GM18517 (cell line): ENCODE measurements around the gene WDR64.
"Not testable (repeated sequence)": the region's sequence is repeated elsewhere in the genome, so short reads cannot be mapped to it uniquely, and the experiment has no call there.

ENCODE experiments used
- ATAC-seq: cut with Tn5 transposase; IDR thresholded peaks from one replicate; pipeline ENCODE4 v1.9.1; 2021; ENCODE audit warnings: mild to moderate bottlenecking, moderate library complexity; ENCODE audit not compliant: unreplicated experiment

WDR64 gene

DNA sequence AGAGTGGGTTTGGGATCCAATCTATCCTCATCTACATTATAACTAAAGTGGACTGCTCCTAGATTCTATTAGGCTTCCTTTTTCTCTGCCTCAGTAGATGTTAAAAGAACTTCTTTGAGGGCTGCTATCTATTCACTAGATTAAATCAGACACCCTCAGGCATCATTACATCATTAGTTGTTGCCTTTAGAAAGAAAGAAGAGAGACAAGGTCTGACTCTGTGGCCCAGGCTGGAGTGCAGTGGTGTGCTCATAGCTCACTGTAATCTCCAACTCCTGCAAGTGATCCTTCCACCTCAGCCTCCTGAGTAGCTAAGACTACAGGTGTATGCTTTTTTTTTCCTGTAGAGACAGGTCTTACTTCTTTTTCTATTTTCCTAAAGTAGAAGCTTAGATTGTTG lies 124.8 kb downstream of the WDR64 start:
- no peak for ATAC-seq

DNA sequence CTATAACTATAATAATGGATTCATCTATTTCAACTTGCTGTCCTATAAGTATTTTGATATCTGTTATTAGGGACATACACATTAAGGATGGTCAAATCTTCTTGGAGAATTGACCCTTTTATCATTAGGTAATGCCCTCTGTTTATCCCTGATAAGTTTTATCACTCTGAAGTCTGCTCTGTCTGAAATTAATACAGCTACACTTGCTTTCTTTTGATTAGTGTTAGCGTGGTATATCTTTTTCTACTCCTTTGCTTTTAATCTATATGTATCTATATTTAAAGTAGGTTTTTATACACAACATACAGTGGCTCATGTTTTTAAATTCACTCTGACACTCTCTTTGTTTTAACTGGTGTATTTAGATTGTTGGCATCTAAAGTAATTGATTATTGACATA lies 126.0 kb downstream of the WDR64 start:
- ATAC-seq = no peak

DNA sequence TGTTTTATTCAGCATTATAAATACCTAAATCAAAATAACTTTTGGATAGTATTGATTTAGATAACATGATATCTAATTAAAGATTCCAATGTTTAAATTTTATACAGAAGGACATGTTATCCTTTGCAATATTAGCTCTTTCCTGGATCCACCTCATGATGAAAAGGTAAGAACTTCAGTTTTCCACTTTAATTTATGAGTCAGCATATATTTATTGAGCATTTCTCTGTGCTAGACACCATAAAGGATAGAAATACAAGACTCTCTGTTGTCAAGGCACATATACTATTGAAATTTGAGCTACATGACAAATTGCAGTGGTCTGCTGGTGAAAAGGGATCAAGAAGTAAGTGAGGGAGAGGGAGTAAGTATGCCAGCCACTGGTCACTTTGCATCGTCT lies 127.8 kb downstream of the WDR64 start:
- no peak for ATAC-seq

DNA sequence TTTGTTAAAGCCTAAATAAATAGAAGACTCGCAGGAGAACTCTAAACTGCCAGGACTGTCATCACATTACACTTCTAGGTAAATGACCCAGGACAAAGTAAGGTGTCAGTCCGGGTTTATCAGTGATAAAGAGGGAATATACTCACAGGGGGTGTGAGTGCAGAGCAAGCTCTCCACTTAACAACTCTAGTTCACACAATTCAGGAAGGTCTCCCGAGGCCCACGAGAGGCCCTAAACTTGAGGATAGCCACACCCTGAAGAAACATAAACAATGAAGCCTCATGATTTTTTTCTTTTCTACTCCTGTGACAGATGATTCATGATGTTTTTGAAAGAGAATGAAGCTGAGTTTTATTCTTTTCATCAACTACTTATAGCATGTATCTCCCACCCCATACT lies 130.3 kb downstream of the WDR64 start:
- ATAC-seq = no peak

DNA sequence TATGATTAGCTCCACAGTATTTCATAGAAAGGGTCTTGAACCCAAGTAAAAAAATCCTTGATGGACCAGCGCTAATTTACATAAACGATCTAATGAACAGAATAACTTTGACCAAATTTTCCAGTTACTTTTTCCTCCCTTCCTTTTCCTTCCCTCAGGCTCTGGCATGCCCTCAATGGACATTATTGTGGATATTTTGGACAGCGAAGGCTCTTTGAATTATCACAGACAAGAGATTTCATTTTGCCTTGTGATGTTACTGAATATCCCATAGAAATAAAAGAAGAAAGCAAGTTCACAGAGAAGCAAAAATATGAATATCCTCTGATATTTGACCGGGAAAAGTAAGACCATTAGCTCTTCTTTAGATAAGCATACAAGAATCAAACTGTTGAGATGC lies 135.6 kb downstream of the WDR64 start:
- no peak for ATAC-seq

DNA sequence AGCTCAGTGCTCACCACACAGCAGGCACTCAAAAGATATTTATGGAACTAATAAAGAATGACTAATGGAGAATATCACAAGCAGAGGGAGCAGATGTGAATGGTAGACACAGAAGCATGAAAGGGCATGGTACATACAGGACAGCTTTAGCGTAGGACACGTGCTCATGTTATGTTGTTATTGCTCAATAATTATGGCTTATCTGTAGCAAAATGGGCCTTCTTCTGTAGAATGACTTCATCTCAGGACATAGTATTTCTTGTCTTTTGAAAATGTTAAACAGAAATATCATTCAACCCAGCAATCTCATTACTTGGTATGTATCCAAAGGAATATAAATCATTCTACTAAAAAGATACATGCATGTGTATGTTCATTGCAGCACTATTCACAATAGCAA lies 137.0 kb downstream of the WDR64 start:
- no peak for ATAC-seq

DNA sequence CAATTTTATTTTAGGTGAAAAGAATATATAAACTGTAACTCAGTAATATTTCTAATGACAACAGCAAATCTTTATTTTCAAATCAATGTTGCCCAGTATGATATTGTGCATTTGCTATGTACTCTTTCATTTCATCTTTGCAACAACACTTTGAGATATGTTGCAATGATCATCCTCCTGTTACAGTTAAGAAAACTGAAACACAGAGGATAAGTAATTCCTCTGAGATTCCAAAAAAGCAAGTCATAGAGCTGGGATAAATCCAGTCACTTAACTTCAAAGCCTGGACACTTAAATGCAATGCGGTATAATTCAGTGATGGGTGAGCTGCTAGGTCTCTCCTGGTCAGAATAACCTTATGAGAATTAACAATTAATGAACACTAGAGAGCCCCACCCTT lies 147.3 kb downstream of the WDR64 start:
- ATAC-seq = no peak

DNA sequence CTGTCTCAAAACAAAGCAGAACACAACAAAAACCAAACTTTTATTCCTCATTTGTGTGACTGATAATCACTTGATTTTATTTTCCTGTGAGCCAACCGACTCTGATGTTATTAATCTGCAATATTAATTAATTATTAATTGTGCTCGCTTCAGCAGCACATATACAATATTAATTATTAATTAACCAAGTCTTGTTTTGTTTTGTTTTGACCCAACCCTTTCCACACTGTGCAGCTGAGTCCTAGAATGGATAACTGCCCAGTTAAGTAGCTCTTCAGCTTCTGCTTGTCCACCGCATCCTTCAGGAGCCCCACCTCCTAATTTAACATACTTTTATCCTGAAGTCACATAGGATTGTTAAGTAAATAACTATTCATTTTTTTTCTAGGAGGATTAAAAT lies 148.6 kb downstream of the WDR64 start:
- no peak for ATAC-seq

DNA sequence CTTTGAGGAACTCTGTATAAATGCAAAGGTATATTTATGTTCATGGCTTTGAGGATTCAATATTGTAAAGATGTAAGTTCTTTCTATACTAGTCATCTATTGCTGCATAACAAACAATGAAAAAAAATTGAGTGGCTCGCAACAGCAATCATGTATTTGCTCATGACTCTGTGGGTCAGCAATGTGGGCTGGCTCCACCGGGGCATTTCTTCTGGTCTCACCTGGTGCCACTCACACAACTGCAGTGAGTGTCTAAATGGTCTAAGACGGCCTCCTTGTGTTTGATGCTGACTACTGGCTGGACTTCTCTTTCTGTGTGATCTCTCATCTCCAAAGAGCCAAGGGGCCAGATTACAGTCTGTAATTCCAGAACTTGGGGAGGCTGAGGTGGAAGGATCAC lies 150.8 kb downstream of the WDR64 start:
- no peak for ATAC-seq

DNA sequence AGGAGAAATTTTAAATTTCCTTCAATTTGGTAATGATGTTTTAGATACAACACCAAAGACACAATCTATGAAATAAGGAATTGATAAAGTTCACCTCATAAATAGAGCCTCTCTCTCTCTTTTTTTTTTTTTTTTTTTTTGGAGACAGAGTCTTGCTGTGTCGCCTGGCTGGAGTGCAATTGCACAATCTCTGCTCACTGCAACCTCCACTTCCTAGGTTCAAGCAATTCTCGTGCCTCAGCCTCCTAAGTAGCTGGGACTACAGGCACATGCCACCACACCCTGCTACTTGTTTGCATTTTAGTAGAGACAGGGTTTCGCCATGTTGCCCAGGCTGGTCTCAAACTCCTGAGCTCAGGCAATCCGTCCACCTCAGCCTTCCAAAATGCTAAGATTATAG lies 152.6 kb downstream of the WDR64 start:
- not testable (repeated sequence) for ATAC-seq

DNA sequence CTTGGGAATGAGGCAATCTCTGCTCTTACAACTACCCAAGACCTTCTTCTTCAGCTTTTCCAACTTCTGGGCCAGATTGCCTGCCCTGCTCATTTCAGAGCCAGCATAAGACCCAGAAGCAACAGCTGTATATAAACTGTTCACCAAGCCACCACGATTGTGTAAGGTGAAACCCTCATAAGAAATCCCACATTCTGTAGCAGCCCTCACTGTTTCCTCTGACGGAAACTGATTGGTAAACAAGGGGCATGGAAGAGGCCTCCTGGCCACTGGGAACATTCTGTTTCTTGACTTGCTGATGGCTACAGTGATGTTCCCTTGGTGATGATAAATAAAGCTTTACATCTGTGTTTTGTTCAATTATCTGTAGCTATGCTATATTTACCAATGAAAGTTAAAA lies 156.2 kb downstream of the WDR64 start:
- no peak for ATAC-seq

DNA sequence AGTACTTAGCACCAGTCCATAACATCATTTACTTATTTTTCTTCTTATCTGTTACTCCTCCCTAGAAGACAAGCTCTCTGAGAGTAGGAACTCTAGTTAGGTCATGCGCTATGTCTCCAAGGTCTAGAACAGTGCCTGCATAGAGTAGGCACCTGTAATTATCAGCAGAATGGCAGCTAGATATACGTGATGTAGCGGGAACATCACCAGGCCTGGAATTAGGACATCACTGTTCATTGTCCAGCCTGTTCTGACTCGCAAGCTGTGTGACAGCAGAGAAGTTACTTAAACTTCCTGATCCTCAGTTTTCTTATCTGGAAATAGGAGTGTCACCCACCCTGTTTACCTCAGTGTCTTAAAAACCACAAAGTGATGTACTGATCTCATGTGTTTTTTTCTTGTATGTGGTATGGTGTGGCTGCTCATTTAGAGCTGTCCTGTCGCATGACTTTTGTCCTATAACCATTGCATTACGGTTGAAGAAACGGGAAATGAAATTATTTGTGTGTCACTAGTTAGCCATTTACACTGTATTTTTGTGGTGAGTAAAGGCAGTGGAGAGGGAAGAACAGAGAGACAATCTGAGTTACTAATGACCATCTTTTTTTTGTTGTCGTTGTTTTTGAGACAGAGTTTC lies 158.8 kb downstream of the WDR64 start:
- no peak for ATAC-seq

DNA sequence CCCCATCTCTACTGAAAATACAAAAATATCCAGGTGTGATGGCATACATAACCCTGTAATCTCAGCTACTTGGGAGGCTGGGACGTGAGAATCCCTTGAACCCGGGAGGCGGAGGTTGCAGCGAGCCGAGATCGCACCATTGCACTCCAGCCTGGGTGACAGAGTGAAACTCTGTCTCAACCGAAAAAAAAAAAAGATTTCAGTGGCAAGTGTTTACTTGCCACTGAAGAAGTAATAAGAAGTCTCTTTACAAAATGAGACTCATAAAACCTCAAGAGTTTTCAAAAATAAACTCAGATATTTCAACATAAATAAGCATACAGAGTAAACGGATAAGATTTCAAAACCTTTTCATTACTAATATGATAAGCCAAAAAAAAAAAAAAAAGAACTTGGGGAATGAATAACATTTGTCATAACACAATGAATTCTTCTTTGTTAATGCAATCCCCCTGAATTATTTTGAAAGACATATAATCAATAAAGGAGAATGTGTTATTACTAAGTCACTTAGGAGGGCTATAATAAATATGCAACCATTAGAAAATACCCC lies 161.8 kb downstream of the WDR64 start:
- ATAC-seq = no peak

DNA sequence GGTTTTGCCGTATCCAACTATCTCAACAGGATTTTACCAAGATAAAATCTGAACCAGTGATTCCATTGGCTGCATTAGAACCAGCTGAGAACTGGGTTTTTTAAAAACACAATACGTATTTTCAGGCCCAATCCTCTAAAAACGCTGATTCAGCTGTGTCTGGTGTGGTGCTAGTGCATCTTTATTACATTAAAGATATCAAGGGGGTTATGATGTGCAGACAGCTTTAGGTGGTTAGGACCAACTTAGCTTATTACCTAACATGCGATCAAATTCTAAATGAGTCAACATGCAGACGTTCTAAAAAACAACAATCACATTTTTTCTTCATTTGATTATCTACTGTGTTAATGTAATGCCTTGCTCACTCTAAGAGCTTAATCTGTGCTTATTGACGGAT lies 163.9 kb downstream of the WDR64 start:
- no peak for ATAC-seq

DNA sequence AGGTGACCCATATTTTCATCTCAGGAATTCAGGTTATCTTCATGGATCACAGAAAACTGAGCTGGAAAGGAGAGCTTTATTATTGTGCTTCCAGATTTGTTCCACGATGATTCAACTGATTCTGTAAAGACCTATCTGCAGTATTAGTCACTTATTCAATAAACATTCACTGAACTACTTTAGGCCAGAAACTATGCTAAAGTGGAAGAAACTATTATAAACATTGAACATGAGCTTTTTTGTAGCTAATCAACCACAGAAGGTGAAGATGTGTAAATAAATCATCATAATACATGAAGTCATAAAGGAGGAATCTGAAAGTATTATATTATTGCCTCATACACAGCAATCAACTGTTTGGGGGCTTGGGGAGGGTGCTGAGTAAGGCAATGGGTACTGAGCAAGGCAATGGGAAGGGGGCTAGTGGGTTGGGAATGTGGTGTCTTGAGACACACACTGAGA lies 165.3 kb downstream of the WDR64 start:
- no peak for ATAC-seq

DNA sequence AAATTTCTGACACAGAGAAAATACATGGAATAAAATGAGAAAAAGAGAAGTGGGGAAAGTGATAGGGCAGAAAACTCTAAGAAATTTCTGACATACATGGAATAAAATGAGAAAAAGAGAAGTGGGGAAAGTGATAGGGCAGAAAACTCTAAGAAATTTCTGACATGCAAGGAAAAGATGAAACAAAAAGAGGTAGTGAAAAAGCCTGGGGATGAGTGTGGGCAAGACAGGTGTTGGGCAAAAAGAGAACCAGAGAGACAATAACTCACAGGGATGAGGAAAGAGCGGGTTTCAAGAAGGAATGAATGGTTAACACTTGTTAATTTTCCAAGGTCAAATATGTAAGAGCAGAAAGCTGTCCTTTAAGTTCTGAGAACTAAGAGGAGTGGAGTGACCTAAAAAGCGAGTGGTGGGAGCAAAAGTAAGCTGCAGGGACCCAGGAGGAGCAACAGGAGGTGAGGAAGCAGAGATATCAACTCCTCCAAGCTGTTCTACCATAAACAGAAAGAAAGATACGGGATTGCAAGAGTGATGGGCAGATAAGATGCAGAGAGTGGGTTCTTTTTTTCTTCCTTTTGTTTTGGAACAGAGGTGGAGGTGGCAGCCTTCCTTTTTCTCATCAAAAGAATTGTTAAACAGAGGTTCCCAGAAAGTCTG lies 166.0 kb downstream of the WDR64 start:
- ATAC-seq = no peak

DNA sequence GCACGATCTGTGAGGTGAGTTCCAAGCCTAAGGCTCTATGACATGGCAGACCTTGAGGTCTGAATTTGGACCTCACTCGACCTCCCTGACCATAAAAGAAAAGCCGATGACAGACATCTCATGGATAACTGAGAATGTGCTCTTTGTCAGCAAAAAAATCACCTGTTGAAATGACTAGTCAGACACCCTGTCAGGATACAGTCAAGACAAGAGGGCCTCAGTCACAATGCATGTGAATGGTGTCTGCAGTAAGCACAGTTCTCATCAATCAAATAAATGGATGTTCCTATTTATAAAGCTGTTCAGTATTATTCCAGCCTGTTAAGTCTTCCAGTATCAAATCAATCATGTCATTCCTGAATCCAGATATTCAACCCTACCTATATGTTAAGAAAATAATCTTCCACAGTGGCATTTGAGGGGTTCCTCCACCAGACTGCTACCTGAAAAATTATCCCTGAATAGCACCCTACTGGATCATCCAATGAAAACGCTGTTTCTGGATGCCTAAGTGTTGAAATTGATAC lies 167.3 kb downstream of the WDR64 start:
- no peak for ATAC-seq

DNA sequence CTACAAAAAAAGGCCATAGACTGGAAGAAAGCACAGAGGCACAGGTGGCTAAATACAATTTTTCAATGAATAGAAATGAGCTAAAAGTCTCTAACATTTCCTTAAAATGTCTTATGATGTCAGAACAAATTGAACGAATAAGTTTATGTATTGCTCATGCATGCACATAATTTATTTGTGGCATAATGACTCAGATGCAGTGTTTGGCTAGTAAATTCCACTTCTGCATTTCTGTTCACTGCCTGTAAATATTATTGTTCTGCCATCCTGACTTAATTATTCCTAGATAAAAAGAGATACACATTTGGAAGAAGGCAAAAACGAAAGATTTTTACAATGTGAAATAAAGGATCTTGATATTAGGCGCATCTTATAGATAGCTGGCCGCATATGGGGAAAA lies 169.3 kb downstream of the WDR64 start:
- no peak for ATAC-seq

DNA sequence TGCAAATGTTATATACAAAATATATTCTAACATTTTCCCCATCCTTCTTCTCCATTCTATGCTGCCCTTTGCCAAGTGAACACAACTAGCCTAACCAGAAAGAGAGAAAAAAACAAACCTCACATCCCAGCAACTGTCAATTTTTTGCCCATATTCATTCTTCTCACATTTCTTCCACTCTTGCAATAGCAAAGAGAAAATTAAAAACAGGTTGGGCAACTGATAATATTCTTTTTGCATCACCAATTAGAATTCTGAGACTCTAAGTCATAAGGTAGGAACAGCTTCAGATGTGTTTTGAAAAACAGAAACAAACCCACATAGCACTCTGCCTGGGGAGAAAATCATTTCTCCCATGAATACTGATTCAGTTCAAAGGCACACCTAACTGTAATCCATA lies 170.8 kb downstream of the WDR64 start:
- ATAC-seq = no peak

DNA sequence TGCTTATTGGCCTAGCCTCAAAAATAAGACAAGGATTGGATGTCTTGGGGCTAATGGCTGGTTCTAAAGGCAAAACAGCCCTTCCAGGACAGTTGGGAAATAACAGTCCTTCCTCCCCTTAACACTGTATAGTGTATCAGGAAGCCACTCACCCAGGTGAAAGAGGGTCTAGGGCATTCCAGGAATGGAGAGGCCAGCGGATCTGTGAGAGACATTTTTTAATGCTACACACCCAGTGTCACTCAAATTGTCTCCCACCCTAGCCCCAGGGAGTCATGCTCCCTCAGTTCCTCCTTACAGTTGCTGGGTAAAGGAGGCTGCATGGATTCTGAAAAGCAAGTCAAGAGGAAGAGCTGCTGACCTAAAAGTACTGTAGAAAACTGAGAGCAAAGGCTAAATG lies 171.8 kb downstream of the WDR64 start:
- no peak for ATAC-seq

DNA sequence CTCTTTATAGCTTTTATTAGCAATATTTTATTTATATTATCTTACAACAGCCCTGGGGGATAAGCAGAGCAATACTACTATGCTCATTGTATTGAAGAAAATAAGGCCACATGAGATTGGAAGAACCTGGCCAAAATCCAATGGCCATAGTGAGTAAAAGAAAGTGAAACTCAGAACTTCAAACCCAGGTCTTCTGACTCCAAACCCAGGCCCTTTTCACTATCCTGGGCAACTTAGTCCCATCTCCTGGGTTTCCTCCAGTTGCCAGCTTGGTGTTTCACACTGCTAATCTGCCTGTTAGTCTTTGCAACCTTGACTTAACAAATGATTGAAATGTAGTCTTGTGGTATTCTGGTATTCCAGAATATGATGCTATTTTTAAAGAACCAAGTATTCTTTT lies 173.5 kb downstream of the WDR64 start:
- ATAC-seq = no peak

DNA sequence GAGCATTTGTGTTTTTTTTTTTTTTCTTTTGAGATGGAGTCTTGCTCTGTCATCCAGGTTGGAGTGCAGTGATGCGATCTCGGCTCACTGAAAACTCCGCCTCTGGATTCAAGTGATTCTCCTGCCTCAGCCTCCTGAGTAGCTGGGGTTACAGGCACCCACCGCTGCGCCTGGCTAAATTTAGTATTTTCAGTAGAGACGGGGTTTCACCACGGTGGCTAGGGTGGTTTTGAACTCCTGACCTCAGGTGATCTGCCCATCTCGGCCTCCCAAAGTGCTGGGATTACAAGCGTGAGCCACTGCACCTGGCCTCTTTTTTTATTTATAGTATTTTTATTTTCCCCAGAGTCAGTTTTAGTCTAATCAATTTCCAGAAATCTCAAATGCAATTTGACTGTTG lies 174.5 kb downstream of the WDR64 start:
- ATAC-seq = not testable (repeated sequence)
